H9 (cell line): ENCODE data around the gene MEIS3. TPM values are rescaled to one million over a fixed set of nuclear protein-coding genes. Genes with fewer than 3 reads are reported as not detected.

Experiments
- DNase-seq: peaks from one replicate; pipeline ENCODE4 v3.0.0-alpha.2; 2017
- H2AFZ ChIP-seq: one replicate; pipeline ENCODE4 v1.6.1; 2013; ENCODE audit warnings: mild to moderate bottlenecking, low read length, control low read depth, moderate library complexity
- H2AK5ac ChIP-seq: 2 replicates; pipeline ENCODE4 v1.6.1; 2013; ENCODE audit warnings: low read length, control low read depth, mixed read lengths; ENCODE audit not compliant: insufficient read length
- H2BK120ac ChIP-seq: one replicate; pipeline ENCODE4 v1.6.1; 2013; ENCODE audit warnings: low read depth, mild to moderate bottlenecking, low read length, control low read depth, inconsistent platforms; ENCODE audit not compliant: poor library complexity, severe bottlenecking
- H2BK12ac ChIP-seq: 2 replicates; pipeline ENCODE4 v1.6.1; 2013; ENCODE audit warnings: low read length, control low read depth, mixed read lengths, low read depth; ENCODE audit not compliant: insufficient read length
- H2BK15ac ChIP-seq: 2 replicates; pipeline ENCODE4 v1.6.1; 2013; ENCODE audit warnings: low read depth, low read length, control low read depth
- H2BK20ac ChIP-seq: one replicate; pipeline ENCODE4 v1.6.1; 2013; ENCODE audit warnings: low read depth, mild to moderate bottlenecking, low read length, control low read depth, inconsistent platforms; ENCODE audit not compliant: poor library complexity, severe bottlenecking
- H2BK5ac ChIP-seq: 2 replicates; pipeline ENCODE4 v1.6.1; 2013; ENCODE audit warnings: low read length, control low read depth, mixed read lengths; ENCODE audit not compliant: insufficient read length
- H3K14ac ChIP-seq: 2 replicates; pipeline ENCODE4 v1.6.1; 2013; ENCODE audit warnings: low read length, control low read depth; ENCODE audit not compliant: insufficient read depth
- H3K18ac ChIP-seq: 2 replicates; pipeline ENCODE4 v1.6.1; 2013; ENCODE audit warnings: low read depth, mild to moderate bottlenecking, mixed read lengths, low read length, control low read depth; ENCODE audit not compliant: insufficient read length
- H3K23ac ChIP-seq: 2 replicates; pipeline ENCODE4 v1.6.1; 2013; ENCODE audit warnings: low read length, control low read depth, mixed read lengths, low read depth; ENCODE audit not compliant: insufficient read length
- H3K23me2 ChIP-seq: 2 replicates; pipeline ENCODE4 v1.6.1; 2013; ENCODE audit warnings: low read depth, mild to moderate bottlenecking, mixed read lengths, low read length, control low read depth; ENCODE audit not compliant: insufficient read length, poor library complexity, severe bottlenecking
- H3K27ac ChIP-seq: 2 replicates; pipeline ENCODE4 v1.5.1; 2013; ENCODE audit warnings: low read length, control low read depth, mixed read lengths, low read depth; ENCODE audit not compliant: insufficient read length
- H3K27me3 ChIP-seq: 2 replicates; pipeline ENCODE4 v1.6.1; 2013; ENCODE audit warnings: low read length, control low read depth, inconsistent platforms; ENCODE audit not compliant: insufficient read depth
- H3K4ac ChIP-seq: 2 replicates; pipeline ENCODE4 v1.6.1; 2013; ENCODE audit warnings: low read depth, mild to moderate bottlenecking, control low read depth, inconsistent platforms, low read length, moderate library complexity
- H3K4me1 ChIP-seq: 2 replicates; pipeline ENCODE4 v1.6.1; 2013; ENCODE audit warnings: low read length, control low read depth, inconsistent platforms; ENCODE audit not compliant: insufficient read depth
- H3K4me2 ChIP-seq: 2 replicates; pipeline ENCODE4 v1.6.1; 2013; ENCODE audit warnings: low read length, control low read depth, mixed read lengths; ENCODE audit not compliant: insufficient read length, insufficient read depth
- H3K56ac ChIP-seq: 2 replicates; pipeline ENCODE4 v1.6.1; 2013; ENCODE audit warnings: low read depth, mild to moderate bottlenecking, mixed read lengths, low read length, control low read depth; ENCODE audit not compliant: insufficient read length
- H3K79me1 ChIP-seq: 2 replicates; pipeline ENCODE4 v1.6.1; 2013; ENCODE audit warnings: low read depth, mild to moderate bottlenecking, moderate library complexity, low read length, control low read depth, inconsistent platforms; ENCODE audit not compliant: insufficient read depth, poor library complexity, severe bottlenecking
- H3K79me2 ChIP-seq: 2 replicates; pipeline ENCODE4 v1.6.1; 2013; ENCODE audit warnings: low read length, control low read depth, inconsistent platforms; ENCODE audit not compliant: insufficient read depth
- H3K9ac ChIP-seq: 2 replicates; pipeline ENCODE4 v1.6.1; 2013; ENCODE audit warnings: low read length, control low read depth, mixed read lengths; ENCODE audit not compliant: insufficient read length; ENCODE audit errors: extremely low read depth
- H3K9me3 ChIP-seq: one replicate; pipeline ENCODE4 v1.6.1; 2013; ENCODE audit warnings: low read depth, low read length, inconsistent platforms; ENCODE audit not compliant: control insufficient read depth
- H3T11ph ChIP-seq: one replicate; pipeline ENCODE4 v1.6.1; 2013; ENCODE audit warnings: mild to moderate bottlenecking, low read length, control low read depth, inconsistent platforms
- H4K20me1 ChIP-seq: one replicate; pipeline ENCODE4 v1.6.1; 2013; ENCODE audit not compliant: control insufficient read depth, insufficient read length, insufficient read depth
- H4K5ac ChIP-seq: 2 replicates; pipeline ENCODE4 v1.6.1; 2013; ENCODE audit warnings: low read depth, mild to moderate bottlenecking, mixed read lengths, low read length, control low read depth; ENCODE audit not compliant: insufficient read length
- H4K8ac ChIP-seq: replicated peaks from 2 replicates; pipeline ENCODE4 v1.6.1; 2013; ENCODE audit warnings: low read length, control low read depth, mixed read lengths, low read depth; ENCODE audit not compliant: insufficient read length
- H4K91ac ChIP-seq: 2 replicates; pipeline ENCODE4 v1.6.1; 2013; ENCODE audit warnings: low read depth, mild to moderate bottlenecking, moderate library complexity, mixed read lengths, low read length, control low read depth; ENCODE audit not compliant: insufficient read length
- H3K27ac Mint-ChIP-seq, 3 experiments: 2 replicates in 2 of 3; 3 replicates in 1 of 3; pipeline ENCODE4 v1.8.0; 2020 to 2021; ENCODE audit warnings: mixed read lengths in 3 of 3, mild to moderate bottlenecking in 1 of 3, moderate library complexity in 1 of 3
- H3K27me3 Mint-ChIP-seq: 2 replicates; pipeline ENCODE4 v1.8.0; 2021; ENCODE audit warnings: low read depth, mild to moderate bottlenecking, moderate library complexity, mixed read lengths
- H3K36me3 Mint-ChIP-seq, 3 experiments: 2 replicates in 2 of 3; 3 replicates in 1 of 3; pipeline ENCODE4 v1.8.0; 2020 to 2021; ENCODE audit warnings: low read depth in 3 of 3, mixed read lengths in 3 of 3; ENCODE audit not compliant: insufficient read depth in 1 of 3
- H3K4me1 Mint-ChIP-seq, 2 experiments: 2 replicates each; pipeline ENCODE4 v1.8.0; 2020; ENCODE audit warnings: mixed read lengths in 2 of 2
- H3K4me3 Mint-ChIP-seq, 2 experiments: 2 replicates in 1 of 2; 3 replicates in 1 of 2; pipeline ENCODE4 v1.8.0; 2020 to 2021; ENCODE audit warnings: mild to moderate bottlenecking in 2 of 2, mixed read lengths in 2 of 2, moderate library complexity in 1 of 2
- H3K9me3 Mint-ChIP-seq, 2 experiments: 2 replicates in 1 of 2; 3 replicates in 1 of 2; pipeline ENCODE4 v1.8.0; 2020; ENCODE audit warnings: mild to moderate bottlenecking in 2 of 2, mixed read lengths in 2 of 2, moderate library complexity in 1 of 2
- WGBS: extraction: QIAGEN DNeasy Blood & Tissue Kit; methylation state at CpG from one replicate; pipeline ENCODE4 v1.1.7; 2013; ENCODE audit warnings: missing lambda C conversion rate, low lambda C conversion rate, mixed read lengths; ENCODE audit not compliant: insufficient read length; ENCODE audit errors: extremely low coverage; 5-methylcytosine and 5-hydroxymethylcytosine counted together
- total RNA-seq: library from RNA; stranded (reverse); gene quantifications from 2 replicates; pipeline ENCODE4 v1.2.1, GENCODE V29; 2021
- TF ChIP-seq, protein P1 (sequence below): fragments of 200-600 bp; sonication (generic); conservative IDR thresholded peaks from 3 replicates; pipeline ENCODE4 v1.8.0; 2021; ENCODE audit warnings: antibody characterized with exemption, mild to moderate bottlenecking

The MEIS3 gene
- total RNA-seq, 1 experiment from 2014 or later = 44.0 TPM

DNA sequence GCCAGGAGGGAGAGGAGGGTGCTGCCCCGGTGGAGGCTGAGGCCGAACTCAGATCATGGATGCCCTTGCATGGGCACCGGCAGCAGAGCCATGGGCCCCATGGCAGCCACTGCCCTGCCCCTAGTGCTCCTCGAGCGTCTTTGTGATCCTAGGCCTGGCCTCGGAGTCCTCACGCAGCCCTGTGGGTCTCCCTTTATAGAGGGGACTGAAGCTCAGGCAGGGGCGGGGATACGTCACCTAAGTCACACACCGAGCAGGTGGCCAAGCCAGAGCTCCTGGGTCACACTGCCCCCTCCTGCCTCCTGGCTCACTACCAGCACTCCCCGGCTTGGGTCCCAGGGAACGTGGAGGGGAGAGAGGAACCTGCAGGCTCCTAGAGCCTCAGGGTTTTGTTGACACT is 41.5 kb downstream of the MEIS3 start:
- H3K27ac ChIP-seq = no peak overlapping the region
- H3K4me2 ChIP-seq = no peak overlapping the region
- no peak overlapping the region for H2BK5ac ChIP-seq
- H3K18ac ChIP-seq = no peak overlapping the region
- no peak overlapping the region for H3K9ac ChIP-seq
- H4K91ac ChIP-seq = no peak overlapping the region
- H3K27me3 Mint-ChIP-seq = no peaks in the 10 kb centered on the region
- no peaks in the 10 kb centered on the region for H3K23me2 ChIP-seq
- no peak overlapping the region for H2AK5ac ChIP-seq
- no peaks in the 10 kb centered on the region for H4K20me1 ChIP-seq
- no peaks in the 10 kb centered on the region for H3K79me2 ChIP-seq
- DNase-seq = no peak
- H3K27me3 ChIP-seq = no peaks in the 10 kb centered on the region
- H3K27ac Mint-ChIP-seq = no peak overlapping the region
- H3K9me3 Mint-ChIP-seq = no peaks in the 10 kb centered on the region
- H3K79me1 ChIP-seq = no peaks in the 10 kb centered on the region
- H3K4me1 Mint-ChIP-seq = no peaks in the 10 kb centered on the region
- no peak overlapping the region for H3K23ac ChIP-seq
- no peak overlapping the region for H2AFZ ChIP-seq
- WGBS = no CpG with 5 or more reads among the region's 12 CpGs
- no peaks in the 10 kb centered on the region for H3K4me1 ChIP-seq
- H2BK20ac ChIP-seq = no peak overlapping the region
- H4K8ac ChIP-seq = no peak overlapping the region
- no peak overlapping the region for H3K14ac ChIP-seq
- no peak overlapping the region for H3K56ac ChIP-seq
- H3K9me3 ChIP-seq = no peaks in the 10 kb centered on the region
- H2BK15ac ChIP-seq = no peak overlapping the region
- no peak overlapping the region for H2BK120ac ChIP-seq
- no peak overlapping the region for H2BK12ac ChIP-seq
- H3K4ac ChIP-seq = no peak overlapping the region
- no peak overlapping the region for H3K4me3 Mint-ChIP-seq
- H3K36me3 Mint-ChIP-seq = peaks cover 28 to 83% (median 59%) of the 10 kb centered on the region in 3 experiments; a peak in 6 of 7 replicates
- TF ChIP-seq, protein P1, sequence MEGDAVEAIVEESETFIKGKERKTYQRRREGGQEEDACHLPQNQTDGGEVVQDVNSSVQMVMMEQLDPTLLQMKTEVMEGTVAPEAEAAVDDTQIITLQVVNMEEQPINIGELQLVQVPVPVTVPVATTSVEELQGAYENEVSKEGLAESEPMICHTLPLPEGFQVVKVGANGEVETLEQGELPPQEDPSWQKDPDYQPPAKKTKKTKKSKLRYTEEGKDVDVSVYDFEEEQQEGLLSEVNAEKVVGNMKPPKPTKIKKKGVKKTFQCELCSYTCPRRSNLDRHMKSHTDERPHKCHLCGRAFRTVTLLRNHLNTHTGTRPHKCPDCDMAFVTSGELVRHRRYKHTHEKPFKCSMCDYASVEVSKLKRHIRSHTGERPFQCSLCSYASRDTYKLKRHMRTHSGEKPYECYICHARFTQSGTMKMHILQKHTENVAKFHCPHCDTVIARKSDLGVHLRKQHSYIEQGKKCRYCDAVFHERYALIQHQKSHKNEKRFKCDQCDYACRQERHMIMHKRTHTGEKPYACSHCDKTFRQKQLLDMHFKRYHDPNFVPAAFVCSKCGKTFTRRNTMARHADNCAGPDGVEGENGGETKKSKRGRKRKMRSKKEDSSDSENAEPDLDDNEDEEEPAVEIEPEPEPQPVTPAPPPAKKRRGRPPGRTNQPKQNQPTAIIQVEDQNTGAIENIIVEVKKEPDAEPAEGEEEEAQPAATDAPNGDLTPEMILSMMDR = no peak
- no peak overlapping the region for H3T11ph ChIP-seq
- H4K5ac ChIP-seq = no peak overlapping the region
